ENCODE data around the gene POLE3. TPM values are rescaled to one million over a fixed set of nuclear protein-coding genes. Genes with fewer than 3 reads are reported as not detected.

Gene POLE3
- total RNA-seq, 6 experiments from 2014 or later = 13.8 to 24.5 (median 16.6) TPM

GRCh38 chr9:113360242-113360842, 50.1 kb downstream of the POLE3 start:
- peaks cover 0 to 5% (median 0%) of the 10 kb centered on the region in 4 donors for H3K4me1 ChIP-seq
- H3K27ac ChIP-seq = no peak overlapping the region
- 82% methylated on average over 4 of the region's 15 CpGs for WGBS (ENCODE audit: insufficient coverage, low coverage, low lambda C conversion rate, missing lambda C conversion rate)
- no peaks in the 10 kb centered on the region for H3K36me3 ChIP-seq
- H3K27me3 ChIP-seq = no peaks in the 10 kb centered on the region
- no peak overlapping the region for H3K4me3 ChIP-seq
- H3K9me3 ChIP-seq = no peaks in the 10 kb centered on the region
- intact Hi-C loops (cut with DNase I) = no loop called here
- no peak for DNase-seq
- no peak for TF ChIP-seq CTCF (IDR thresholded peaks at IDR 0.05)
- no peak for TF ChIP-seq POLR2A (IDR thresholded peaks at IDR 0.05)
- no peak for ATAC-seq

GRCh38 chr9:113359385-113359784, 51.1 kb downstream of the POLE3 start:
- no peaks in the 10 kb centered on the region for H3K9me3 ChIP-seq
- WGBS (ENCODE audit: insufficient coverage, low coverage, low lambda C conversion rate, missing lambda C conversion rate) = 33% methylated on average over 1 of the region's 1 CpG
- H3K36me3 ChIP-seq = no peaks in the 10 kb centered on the region
- intact Hi-C loops (cut with DNase I) = no loop called here
- peak; percentile 67 to 92 (median 70) for ATAC-seq
- H3K4me3 ChIP-seq = no peak overlapping the region
- peaks cover 0 to 5% (median 0%) of the 10 kb centered on the region in 4 donors for H3K4me1 ChIP-seq
- no peaks in the 10 kb centered on the region for H3K27me3 ChIP-seq
- H3K27ac ChIP-seq = no peak overlapping the region
- DNase-seq = peak in 1 of 3 donors; percentile 74
- TF ChIP-seq POLR2A (IDR thresholded peaks at IDR 0.05) (no peak), CTCF (IDR thresholded peaks at IDR 0.05) (no peak)

Other genes starting within 250 kb of the POLE3 start
- gene FKBP15, start 189.4 kb downstream of the POLE3 start, total RNA-seq = 10 to 100 TPM; 11.1 to 17.2 (median 12.8) TPM
- gene SLC31A1, start 189.1 kb downstream of the POLE3 start, total RNA-seq = 10 to 100 TPM; 48.0 to 92.6 (median 71.5) TPM
- gene CDC26, start 135.1 kb downstream of the POLE3 start, total RNA-seq = 10 to 100 TPM; 16.0 to 21.7 (median 18.5) TPM
- gene PRPF4, start 135.0 kb downstream of the POLE3 start, total RNA-seq = 10 to 100 TPM in 3 of 6 experiments, 1 to 10 TPM in 3; 6.9 to 13.0 (median 10.1) TPM
- gene RNF183, start 107.3 kb downstream of the POLE3 start, total RNA-seq = under 1 TPM in 1 of 6 experiments, not detected in 5; 0.27 TPM
- 1 to 10 TPM in 5 of 6 experiments, under 1 TPM in 1; 0.81 to 3.5 (median 1.7) TPM for gene WDR31, start 70.4 kb downstream of the POLE3 start, total RNA-seq
- 1 to 10 TPM in 2 of 6 experiments, under 1 TPM in 4; 0.24 to 1.4 (median 0.78) TPM for gene BSPRY, start 61.1 kb downstream of the POLE3 start, total RNA-seq
- gene HDHD3, start 33.7 kb downstream of the POLE3 start, total RNA-seq = 10 to 100 TPM; 36.5 to 70.5 (median 67.1) TPM
- gene ALAD, start 9.4 kb downstream of the POLE3 start, total RNA-seq = 100 to 1,000 TPM in 2 of 6 experiments, 10 to 100 TPM in 4; 35.3 to 140 (median 73.6) TPM
- gene C9orf43, start 72 bp upstream of the POLE3 start, total RNA-seq = 1 to 10 TPM in 1 of 6 experiments, under 1 TPM in 5; 0.40 to 1.0 (median 0.50) TPM
- gene RGS3, start 53.1 kb upstream of the POLE3 start, total RNA-seq = 10 to 100 TPM; 19.0 to 60.3 (median 31.0) TPM